GM15510 (cell line): ENCODE measurements around the gene RAB3C.

ENCODE experiments used
- POLR2A ChIP-seq: IDR thresholded peaks from 3 replicates; pipeline ENCODE4 v1.6.1; 2011; ENCODE audit warnings: borderline replicate concordance; ENCODE audit not compliant: insufficient read length; ENCODE audit errors: extremely low read depth

Gene RAB3C

DNA sequence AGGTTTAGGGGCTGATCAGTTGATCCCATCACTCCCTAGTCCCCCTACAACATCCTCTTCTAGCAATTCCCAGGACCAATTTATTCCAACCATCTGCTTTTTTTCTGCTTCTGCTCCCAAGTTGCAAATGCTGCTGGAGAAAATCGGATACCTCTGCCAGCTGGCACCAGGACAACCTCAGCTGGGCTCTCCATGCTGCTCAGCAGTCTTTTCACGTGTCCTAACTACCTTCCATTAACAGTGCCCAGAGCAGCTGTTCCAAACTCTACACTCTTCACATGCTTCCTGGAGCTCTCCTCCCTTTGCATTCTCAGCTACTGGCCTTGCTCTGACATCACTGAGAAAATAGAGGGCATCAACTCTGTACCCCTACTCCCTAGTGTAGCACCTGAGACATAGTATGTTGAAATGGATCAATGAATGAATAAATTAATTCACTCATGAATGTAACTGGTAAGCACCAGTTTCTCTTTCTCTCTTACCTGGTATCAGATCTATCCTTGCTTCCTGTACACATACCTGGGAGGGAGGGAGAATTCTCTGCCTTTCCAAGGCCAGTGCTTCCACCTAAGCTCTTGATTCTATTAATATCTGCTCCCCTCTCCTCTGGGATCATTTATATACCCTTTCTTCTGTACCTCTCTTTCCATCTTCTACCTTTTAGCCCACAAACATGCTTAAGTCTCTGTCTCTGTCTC lies 191.0 kb downstream of the RAB3C start:
- no peak for TF ChIP-seq POLR2A

DNA sequence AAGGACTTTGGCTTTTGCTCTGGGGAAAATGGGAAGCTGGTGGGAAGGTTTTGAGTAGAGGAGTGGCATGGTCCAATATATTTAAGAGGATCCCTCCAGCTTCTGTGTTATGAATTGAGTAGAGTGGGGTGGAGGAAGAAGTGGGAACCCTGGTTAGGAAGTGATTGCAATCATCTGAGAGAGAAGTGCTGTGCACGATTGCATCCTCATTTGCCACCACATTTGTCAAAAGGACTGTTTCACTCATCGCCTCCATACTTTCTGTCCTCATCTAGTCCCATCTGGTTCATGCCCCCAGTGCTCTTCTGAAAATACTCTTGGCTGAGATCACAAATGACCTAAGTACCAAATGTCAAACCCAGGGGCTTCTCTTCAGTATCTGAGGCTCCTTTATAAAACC lies 192.1 kb downstream of the RAB3C start:
- TF ChIP-seq POLR2A: no peak

GRCh38 chr5:58775701-58776262 lies 192.9 kb downstream of the RAB3C start:
- TF ChIP-seq POLR2A: no peak

- TF ChIP-seq POLR2A: no peak
Measured at GRCh38 chr5:58776559-58776958, 193.7 kb downstream of the RAB3C start.

DNA sequence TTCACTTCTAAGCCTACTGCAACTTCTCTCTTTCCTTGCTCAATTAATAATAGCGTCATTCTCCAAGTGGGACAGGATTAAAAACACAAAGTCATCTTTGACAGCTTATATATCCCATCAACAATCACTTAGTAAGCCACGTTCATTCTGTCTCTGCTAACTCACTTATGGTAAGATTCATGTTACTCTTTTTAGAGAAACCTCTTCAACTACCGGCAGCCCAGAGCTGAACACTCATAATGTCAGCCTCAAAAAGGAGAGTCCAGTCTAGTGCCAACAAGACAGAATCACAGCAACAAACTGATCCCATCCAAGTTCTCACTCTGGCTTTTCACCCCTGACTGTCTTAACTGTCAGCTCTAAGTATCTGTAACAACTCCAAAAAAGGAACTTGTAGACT lies 196.0 kb downstream of the RAB3C start:
- TF ChIP-seq POLR2A: no peak

- TF ChIP-seq POLR2A: no peak
Measured at GRCh38 chr5:58786035-58786434, 203.2 kb downstream of the RAB3C start.

DNA sequence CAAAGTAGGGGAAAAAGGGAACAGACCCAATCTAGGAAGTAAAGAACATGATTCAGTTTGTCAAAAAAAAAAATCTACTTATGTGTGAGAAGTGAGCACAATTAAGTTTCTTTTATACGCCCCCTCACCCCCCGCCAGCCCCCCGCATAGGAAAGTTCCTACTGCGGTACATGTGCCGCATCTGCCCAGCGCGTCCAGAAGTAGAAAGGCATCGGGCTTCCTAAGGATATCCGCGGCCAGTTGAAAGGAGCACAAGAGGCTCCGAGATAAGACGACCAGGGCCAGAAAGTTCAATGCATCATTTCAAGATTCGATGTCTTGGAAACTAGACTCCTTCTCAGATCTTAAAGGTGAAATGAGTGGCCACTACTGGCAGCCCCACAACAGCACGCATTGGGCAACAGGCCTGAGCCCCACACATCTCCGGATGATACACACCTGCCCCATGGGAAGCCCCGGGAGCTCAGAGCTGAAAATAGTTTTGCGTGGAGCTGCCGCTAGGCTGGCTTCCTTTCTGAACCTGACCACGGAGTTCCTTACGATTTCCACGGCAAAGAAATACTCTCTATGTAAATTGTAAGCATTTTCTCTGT lies 203.9 kb downstream of the RAB3C start:
- TF ChIP-seq POLR2A: no peak

- no peak for TF ChIP-seq POLR2A
Measured at GRCh38 chr5:58787987-58788386, 205.1 kb downstream of the RAB3C start.

DNA sequence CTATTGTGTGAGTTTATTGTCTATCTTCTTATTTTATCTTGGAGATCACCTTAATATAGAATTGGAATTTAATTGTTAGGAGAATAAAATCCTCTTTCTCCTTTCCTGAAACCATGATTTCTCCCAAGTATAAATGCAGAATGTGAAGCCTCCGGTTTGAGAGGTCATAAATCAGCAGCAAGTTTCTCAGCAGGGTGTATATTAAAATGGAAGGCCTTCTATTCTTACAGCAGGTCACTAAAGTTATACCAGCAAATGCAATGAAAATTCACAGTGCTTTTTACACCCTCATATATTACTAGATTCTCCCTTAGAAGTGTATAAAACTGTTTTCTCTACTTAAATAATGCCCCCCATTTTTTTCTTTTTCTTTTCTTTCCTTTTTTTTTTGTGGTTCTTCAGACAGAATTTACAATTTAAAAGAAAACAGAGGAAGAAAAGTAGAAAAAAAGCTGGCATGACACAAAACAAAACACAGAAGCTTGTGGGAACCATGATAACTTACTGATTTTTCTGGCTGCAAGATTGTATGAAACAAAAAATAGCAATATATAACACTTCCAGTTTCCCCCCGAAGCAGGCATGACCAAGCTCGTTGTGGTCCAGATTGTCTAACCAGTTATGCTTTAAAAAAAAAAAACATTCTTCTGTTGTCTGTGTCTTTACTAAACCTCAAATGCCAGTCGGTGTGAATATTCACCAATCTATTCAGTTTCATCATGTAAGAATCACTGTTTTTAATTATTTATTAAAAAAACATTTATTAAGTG lies 211.2 kb downstream of the RAB3C start:
- no peak for TF ChIP-seq POLR2A

- no peak for TF ChIP-seq POLR2A
Measured at GRCh38 chr5:58794875-58795274, 212.0 kb downstream of the RAB3C start.

DNA sequence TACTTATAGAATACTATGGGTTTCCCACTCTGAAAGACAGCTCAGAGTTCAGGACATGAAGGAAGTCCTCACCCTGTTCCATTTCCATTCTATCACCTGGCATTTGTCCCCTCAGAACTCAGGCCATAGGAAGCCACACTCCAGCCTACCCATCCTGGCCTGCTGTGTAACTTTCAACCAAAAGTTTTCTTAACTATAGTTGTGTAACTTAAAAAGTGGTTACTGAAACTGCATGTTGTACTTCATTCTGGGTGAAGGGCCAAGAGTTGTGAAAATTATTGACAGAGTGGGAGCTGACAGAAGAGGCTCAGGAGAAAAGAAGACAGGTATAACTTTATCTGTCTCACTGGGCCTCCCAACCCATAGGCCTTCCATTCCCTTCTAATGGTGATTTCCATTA lies 212.5 kb downstream of the RAB3C start:
- TF ChIP-seq POLR2A: no peak

DNA sequence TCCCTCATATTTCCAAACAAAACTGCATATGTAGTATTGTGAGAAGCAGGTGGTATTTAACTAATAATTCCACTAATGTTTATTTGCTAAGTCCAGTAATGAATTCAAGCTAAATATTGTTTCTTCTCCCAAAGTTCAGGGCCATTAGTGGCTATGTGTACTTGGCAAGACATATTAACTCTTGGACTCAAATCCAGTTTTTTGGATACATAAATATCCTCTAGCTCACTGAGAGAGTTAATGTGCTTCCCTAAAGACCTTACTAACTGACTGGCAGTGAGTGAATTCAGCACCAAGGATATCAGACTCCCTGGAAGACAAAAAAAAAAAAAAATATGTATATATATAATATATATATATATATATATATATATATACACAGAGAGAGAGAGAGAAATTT lies 214.1 kb downstream of the RAB3C start:
- no peak for TF ChIP-seq POLR2A

DNA sequence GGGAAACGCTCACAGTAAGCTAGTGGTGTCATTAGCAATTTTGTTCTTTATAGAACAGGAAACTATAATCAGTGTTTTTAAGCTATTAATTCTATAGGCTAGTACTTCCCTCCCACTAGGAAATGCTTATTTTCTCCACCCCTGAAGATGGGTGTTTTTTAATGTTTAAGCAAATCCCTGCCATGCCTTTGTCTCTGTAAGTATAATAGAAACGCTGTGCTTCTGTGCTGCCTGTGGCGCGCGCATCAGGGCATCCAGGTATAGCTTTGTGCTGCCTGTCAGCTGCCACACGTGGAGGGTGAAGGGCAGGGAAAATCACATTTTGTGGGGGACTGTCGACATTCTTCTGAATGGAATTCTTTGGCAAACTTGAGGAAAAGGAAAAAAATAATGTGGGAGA lies 217.5 kb downstream of the RAB3C start:
- TF ChIP-seq POLR2A: no peak

GRCh38 chr5:58800861-58801540 lies 218.1 kb downstream of the RAB3C start:
- no peak for TF ChIP-seq POLR2A

GRCh38 chr5:58803056-58803455 lies 220.2 kb downstream of the RAB3C start:
- no peak for TF ChIP-seq POLR2A
